Calu3 (cell line): Measurements from ENCODE around the gene IER5L. TPM values are rescaled to one million over a fixed set of nuclear protein-coding genes. Genes with fewer than 3 reads are reported as not detected.
"Not testable (repeated sequence)": the region's sequence is repeated elsewhere in the genome, so short reads cannot be mapped to it uniquely, and the experiment has no call there.

Experiments used
- BruUV-seq: library from RNA; stranded (reverse); fragments of 400-500 nt; replicated peaks from 2 replicates; lab custom pipeline; 2021; lab: Mats Ljungman, UMichigan
- CTCF ChIA-PET: fragments of 300-600 bp; sonication (Branson Sonifier 250); formaldehyde crosslinking; loops from one replicate; lab custom pipeline; 2022; ENCODE audit warnings: antibody characterized with exemption; lab: Charles Lee
- DNase-seq: peaks from one replicate; pipeline ENCODE4 v3.0.0; 2022
- H3K27ac Mint-ChIP-seq: one replicate; pipeline ENCODE4 v1.8.0; 2022; ENCODE audit warnings: mixed read lengths; ENCODE audit not compliant: unreplicated experiment
- H3K27me3 Mint-ChIP-seq: one replicate; pipeline ENCODE4 v1.8.0; 2022; ENCODE audit warnings: mixed read lengths; ENCODE audit not compliant: unreplicated experiment
- H3K36me3 Mint-ChIP-seq: one replicate; pipeline ENCODE4 v1.8.0; 2022; ENCODE audit warnings: mild to moderate bottlenecking, moderate library complexity, mixed read lengths; ENCODE audit not compliant: insufficient read depth, unreplicated experiment
- H3K4me1 Mint-ChIP-seq: one replicate; pipeline ENCODE4 v1.8.0; 2022; ENCODE audit warnings: mild to moderate bottlenecking, low read depth, mixed read lengths; ENCODE audit not compliant: unreplicated experiment
- H3K4me3 Mint-ChIP-seq: one replicate; pipeline ENCODE4 v1.8.0; 2022; ENCODE audit warnings: mild to moderate bottlenecking, low read depth, moderate library complexity, mixed read lengths; ENCODE audit not compliant: unreplicated experiment
- H3K9me3 Mint-ChIP-seq: one replicate; pipeline ENCODE4 v1.8.0; 2022; ENCODE audit warnings: low read depth, mixed read lengths; ENCODE audit not compliant: unreplicated experiment
- CTCF ChIP-seq: fragments of 200-600 bp; IDR thresholded peaks from one replicate; pipeline ENCODE4 v1.8.0; 2022; ENCODE audit warnings: antibody characterized with exemption; ENCODE audit not compliant: unreplicated experiment
- intact Hi-C: fragments of 100-400 bp; cut with micrococcal nuclease; formaldehyde crosslinking; loops from one replicate; pipeline ENCODE4 v1.10.0; 2022; ENCODE audit not compliant: unreplicated experiment
- total RNA-seq: library from RNA; stranded (reverse); gene quantifications from 2 replicates; pipeline ENCODE4 v1.2.3, GENCODE V29; 2022

IER5L gene
- total RNA-seq, 1 experiment from 2014 or later, result 60.3 TPM

- no peak for TF ChIP-seq CTCF
- H3K36me3 Mint-ChIP-seq, result peaks cover 18% of the 10 kb centered on the region
- peak; percentile 84 for DNase-seq
- H3K27ac Mint-ChIP-seq, result peak overlapping the region; percentile 94
- H3K4me1 Mint-ChIP-seq, result peaks cover 33% of the 10 kb centered on the region
- CTCF ChIA-PET, result interaction anchor here (0.5 to 1.1 kb wide), 6 partner anchors 11 to 475 kb away, joined by 3 to 6 read pairs (median 3); partner anchors contain the start of gene IER5L
- H3K9me3 Mint-ChIP-seq, result no peaks in the 10 kb centered on the region
- intact Hi-C loops, result no loop called here
- BruUV-seq, result no TSS peak
- H3K27me3 Mint-ChIP-seq, result no peaks in the 10 kb centered on the region
- peak overlapping the region; percentile 46 for H3K4me3 Mint-ChIP-seq
Observed at GRCh38 chr9:129166623-129167557, 11.2 kb downstream of the IER5L start.

- peaks cover 40% of the 10 kb centered on the region for H3K4me1 Mint-ChIP-seq
- peaks cover 2% of the 10 kb centered on the region for H3K9me3 Mint-ChIP-seq
- DNase-seq, result no peak
- no peak overlapping the region for H3K27ac Mint-ChIP-seq
- TF ChIP-seq CTCF, result no peak
- CTCF ChIA-PET, result interaction anchor here (1.2 kb wide), 2 partner anchors 22 to 319 kb away, joined by 3 to 5 read pairs; no protein-coding TSS in a partner anchor
- intact Hi-C loops, result no loop called here
- H3K36me3 Mint-ChIP-seq, result peaks cover 19% of the 10 kb centered on the region
- BruUV-seq, result no TSS peak
- H3K4me3 Mint-ChIP-seq, result no peak overlapping the region
- no peaks in the 10 kb centered on the region for H3K27me3 Mint-ChIP-seq
Observed at GRCh38 chr9:129165198-129165597, 12.9 kb downstream of the IER5L start.

GRCh38 chr9:129164246-129164930, 13.7 kb downstream of the IER5L start:
- intact Hi-C loops, result no loop called here
- peaks cover 19% of the 10 kb centered on the region for H3K36me3 Mint-ChIP-seq
- H3K4me1 Mint-ChIP-seq, result peaks cover 40% of the 10 kb centered on the region
- CTCF ChIA-PET, result interaction anchor here (0.6 to 1.2 kb wide), 5 partner anchors 11 to 331 kb away, joined by 3 to 6 read pairs (median 3); no protein-coding TSS in a partner anchor
- BruUV-seq, result no TSS peak
- DNase-seq, result no peak
- peak overlapping the region; percentile 78 for H3K27ac Mint-ChIP-seq
- peaks cover 2% of the 10 kb centered on the region for H3K9me3 Mint-ChIP-seq
- H3K4me3 Mint-ChIP-seq, result peak overlapping the region; percentile 33
- H3K27me3 Mint-ChIP-seq, result no peaks in the 10 kb centered on the region
- TF ChIP-seq CTCF, result no peak

- no peak for DNase-seq
- H3K27me3 Mint-ChIP-seq, result no peaks in the 10 kb centered on the region
- peaks cover 40% of the 10 kb centered on the region for H3K4me1 Mint-ChIP-seq
- H3K9me3 Mint-ChIP-seq, result peaks cover 2% of the 10 kb centered on the region
- TF ChIP-seq CTCF, result no peak
- H3K27ac Mint-ChIP-seq, result peak overlapping the region; percentile 78
- no TSS peak for BruUV-seq
- H3K36me3 Mint-ChIP-seq, result peaks cover 19% of the 10 kb centered on the region
- intact Hi-C loops, result no loop called here
- CTCF ChIA-PET, result interaction anchor here (0.6 to 1.0 kb wide), 2 partner anchors 219 to 332 kb away, joined by 3 read pairs; no protein-coding TSS in a partner anchor
- no peak overlapping the region for H3K4me3 Mint-ChIP-seq
Observed at GRCh38 chr9:129163753-129164152, 14.3 kb downstream of the IER5L start.

- H3K36me3 Mint-ChIP-seq, result peaks cover 19% of the 10 kb centered on the region
- peaks cover 37% of the 10 kb centered on the region for H3K4me1 Mint-ChIP-seq
- BruUV-seq, result not testable (repeated sequence)
Observed at GRCh38 chr9:129163198-129163670, 14.8 kb downstream of the IER5L start.

More at GRCh38 chr9:129163198-129163670, 14.8 kb downstream of the IER5L start:
- H3K9me3 Mint-ChIP-seq, H3K27ac Mint-ChIP-seq, DNase-seq, H3K27me3 Mint-ChIP-seq, intact Hi-C loops, CTCF ChIA-PET, H3K4me3 Mint-ChIP-seq: not testable (repeated sequence)
